ENCODE measurements around the gene LAD1.

- TF ChIP-seq CTCF (conservative IDR thresholded peaks at IDR 0.05 in 1 of 2, IDR thresholded peaks at IDR 0.05 in 1 of 2; ENCODE audit: extremely low read depth in 1 of 2, insufficient read depth in 1 of 2, low read depth in 1 of 2, low read length in 2 of 2) (no peak), EZH2 (IDR thresholded peaks at IDR 0.05; ENCODE audit: borderline replicate concordance, low read length) (no peak)
Observed at GRCh38 chr1:201371792-201372191, 27.3 kb downstream of the LAD1 start.

All from mammary epithelial cell (primary cell).